Naive B cell (primary cell): ENCODE results near the gene OR1Q1. TPM values are rescaled to one million over a fixed set of nuclear protein-coding genes. Genes with fewer than 3 reads are reported as not detected.
"Not testable (repeated sequence)": the region's sequence is repeated elsewhere in the genome, so short reads cannot be mapped to it uniquely, and the experiment has no call there.

ENCODE experiments used
- ATAC-seq, 2 donors: fragments of 150-1000 bp; cut with Tn5 transposase; 2 replicates each; pipeline ENCODE4 v1.10.0; 2021; ENCODE audit warnings: low read depth in 2 of 2, mild to moderate bottlenecking in 2 of 2, moderate library complexity in 2 of 2
- DNase-seq: peaks from one replicate; pipeline ENCODE4 v3.0.0; 2022
- H3K27ac Mint-ChIP-seq, 6 donors: one replicate each; pipeline ENCODE4 v1.8.0; 2020 to 2022; ENCODE audit warnings: mild to moderate bottlenecking in 6 of 6, mixed read lengths in 6 of 6, moderate library complexity in 5 of 6, inconsistent platforms in 2 of 6
- H3K27me3 Mint-ChIP-seq, 3 donors: one replicate each; pipeline ENCODE4 v1.8.0; 2021 to 2022; ENCODE audit warnings: mixed read lengths in 3 of 3, mild to moderate bottlenecking in 1 of 3
- H3K36me3 Mint-ChIP-seq, 2 donors: one replicate each; pipeline ENCODE4 v1.8.0; 2020 to 2022; ENCODE audit warnings: mixed read lengths in 2 of 2, inconsistent platforms in 1 of 2, mild to moderate bottlenecking in 1 of 2
- H3K4me1 Mint-ChIP-seq, 3 donors: one replicate each; pipeline ENCODE4 v1.8.0; 2020 to 2022; ENCODE audit warnings: mixed read lengths in 3 of 3, inconsistent platforms in 1 of 3, mild to moderate bottlenecking in 1 of 3, moderate library complexity in 1 of 3
- H3K4me3 Mint-ChIP-seq, 8 donors: one replicate each; pipeline ENCODE4 v1.8.0; 2020 to 2022; ENCODE audit warnings: mild to moderate bottlenecking in 8 of 8, mixed read lengths in 8 of 8, moderate library complexity in 8 of 8, inconsistent platforms in 2 of 8
- H3K9me3 Mint-ChIP-seq, 7 donors: one replicate each; pipeline ENCODE4 v1.8.0; 2020 to 2022; ENCODE audit warnings: mixed read lengths in 7 of 7, mild to moderate bottlenecking in 5 of 7, inconsistent platforms in 2 of 7, moderate library complexity in 1 of 7
- polyA plus RNA-seq, 6 donors: library from polyadenylated mRNA; unstranded; fragments of 300-500 nt; fragmentation: Illumina TruSeq; gene quantifications; one replicate each; pipeline ENCODE4 v1.2.3, GENCODE V29; 2021; ENCODE audit warnings: low read depth in 6 of 6

Gene OR1Q1, protein sequence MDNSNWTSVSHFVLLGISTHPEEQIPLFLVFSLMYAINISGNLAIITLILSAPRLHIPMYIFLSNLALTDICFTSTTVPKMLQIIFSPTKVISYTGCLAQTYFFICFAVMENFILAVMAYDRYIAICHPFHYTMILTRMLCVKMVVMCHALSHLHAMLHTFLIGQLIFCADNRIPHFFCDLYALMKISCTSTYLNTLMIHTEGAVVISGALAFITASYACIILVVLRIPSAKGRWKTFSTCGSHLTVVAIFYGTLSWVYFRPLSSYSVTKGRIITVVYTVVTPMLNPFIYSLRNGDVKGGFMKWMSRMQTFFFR
- polyA plus RNA-seq, result not detected

DNA sequence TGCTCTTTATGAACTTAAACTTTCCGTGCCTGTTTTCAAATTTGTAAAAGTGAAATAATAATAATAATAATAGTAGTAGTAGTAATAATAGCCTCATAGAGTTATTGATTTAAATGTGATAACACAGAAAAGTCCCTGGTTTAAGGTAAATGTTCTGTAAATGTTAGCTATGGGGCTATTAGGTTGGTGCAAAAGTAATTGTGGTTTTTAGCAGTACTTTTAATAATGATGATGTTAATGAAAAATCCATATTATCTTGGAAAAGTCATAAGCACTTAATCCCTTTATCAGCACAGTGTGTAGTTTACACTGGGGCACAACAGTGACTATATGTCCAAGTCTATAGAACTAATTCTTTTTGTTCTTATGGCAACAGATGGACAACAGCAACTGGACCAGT is at the start of gene OR1Q1:
Gene OR1Q1 (plus strand): TSS at position 377 of the 400 bp plus-strand sequence. CDS start 0 bp downstream, at position 377.
- no peak for DNase-seq
- Mint-ChIP-seq H3K4me1 (no peaks in the 10 kb centered on the region), H3K36me3 (no peaks in the 10 kb centered on the region), H3K9me3 (peaks cover 0 to 13% (median 3%) of the 10 kb centered on the region in 7 donors), H3K4me3 (no peak within 1 kb of the TSS), H3K27me3 (peaks cover 26 to 47% (median 39%) of the 10 kb centered on the region in 3 donors), H3K27ac (no peak within 1 kb of the TSS)
- no peak for ATAC-seq

DNA sequence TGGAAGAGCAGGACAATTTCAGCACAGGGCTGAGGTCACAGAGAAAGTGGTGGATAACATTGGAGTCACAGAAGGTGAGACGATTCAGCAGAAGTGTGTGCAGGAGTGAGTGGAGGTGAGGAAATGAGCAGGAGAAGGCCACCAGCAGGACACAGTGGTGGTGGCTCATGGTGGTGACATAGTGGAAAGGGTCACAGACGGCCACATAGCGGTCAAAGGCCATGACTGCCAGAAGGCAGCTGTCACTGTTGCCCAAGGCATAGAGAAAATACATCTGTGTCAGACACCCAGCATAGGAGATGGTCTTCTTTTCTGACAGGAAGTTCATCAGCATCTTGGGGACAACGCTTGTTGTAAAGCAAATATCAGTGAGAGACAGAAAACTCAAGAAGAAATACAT is 46.6 kb upstream of the OR1Q1 start:
- DNase-seq (no peak), ATAC-seq (no peak)
- Mint-ChIP-seq H3K36me3 (no peaks in the 10 kb centered on the region), H3K4me3 (no peak overlapping the region), H3K4me1 (no peaks in the 10 kb centered on the region), H3K27ac (peak overlapping the region in 1 of 6 donors; percentile 0), H3K27me3 (peaks cover 14 to 37% (median 36%) of the 10 kb centered on the region in 3 donors), H3K9me3 (peaks cover 0 to 14% (median 3%) of the 10 kb centered on the region in 7 donors)

DNA sequence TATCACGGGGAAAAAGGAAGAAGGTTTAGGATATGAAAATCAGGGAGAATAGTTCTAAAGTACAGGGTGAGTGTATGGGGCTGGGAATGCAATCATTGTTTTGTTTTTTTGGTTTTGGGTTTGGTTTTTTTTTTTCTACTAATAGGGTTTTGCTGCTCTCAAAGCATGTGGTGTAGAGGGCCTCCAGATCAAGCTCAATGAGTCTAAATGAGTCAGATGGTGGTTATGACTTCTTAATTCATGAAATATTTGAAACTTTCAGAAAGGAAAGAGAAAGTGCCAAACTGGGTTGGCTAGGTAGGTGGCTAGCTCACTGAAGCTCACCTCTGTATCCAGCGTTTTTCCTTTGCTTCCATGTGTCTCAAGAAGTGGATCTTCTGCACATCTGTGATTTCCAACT is 42.1 kb upstream of the OR1Q1 start:
- no peaks in the 10 kb centered on the region for H3K4me1 Mint-ChIP-seq
- no peak for ATAC-seq
- H3K9me3 Mint-ChIP-seq, result peaks cover 0 to 8% (median 1%) of the 10 kb centered on the region in 7 donors
- DNase-seq, result no peak
- no peak overlapping the region for H3K27ac Mint-ChIP-seq
- peaks cover 11 to 29% (median 11%) of the 10 kb centered on the region in 3 donors for H3K27me3 Mint-ChIP-seq
- no peaks in the 10 kb centered on the region for H3K36me3 Mint-ChIP-seq
- no peak overlapping the region for H3K4me3 Mint-ChIP-seq

DNA sequence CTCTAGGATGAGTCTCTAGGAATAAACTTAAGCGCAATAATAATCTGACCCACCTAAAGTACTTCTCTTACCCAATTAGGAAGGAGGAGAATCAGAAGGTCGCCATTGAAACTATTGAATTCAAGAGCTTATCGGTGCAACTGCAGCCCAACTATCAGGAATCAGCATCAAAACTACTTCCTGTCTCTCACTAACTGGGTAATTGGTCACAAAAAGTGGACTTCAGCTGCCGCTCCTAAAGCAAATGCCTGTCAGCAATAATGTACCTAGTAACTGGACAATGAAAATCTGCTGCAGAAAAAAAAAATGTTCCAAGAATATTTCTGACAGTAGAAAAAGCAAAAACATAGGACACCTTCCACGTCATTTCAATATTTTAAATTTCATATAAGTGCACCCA is 34.7 kb upstream of the OR1Q1 start:
- DNase-seq (no peak), ATAC-seq (no peak)
- Mint-ChIP-seq H3K36me3 (no peaks in the 10 kb centered on the region), H3K27ac (no peak overlapping the region), H3K9me3 (peaks cover 0 to 8% (median 1%) of the 10 kb centered on the region in 7 donors), H3K4me3 (no peak overlapping the region), H3K4me1 (no peaks in the 10 kb centered on the region), H3K27me3 (peaks cover 0 to 20% (median 3%) of the 10 kb centered on the region in 3 donors)

DNA sequence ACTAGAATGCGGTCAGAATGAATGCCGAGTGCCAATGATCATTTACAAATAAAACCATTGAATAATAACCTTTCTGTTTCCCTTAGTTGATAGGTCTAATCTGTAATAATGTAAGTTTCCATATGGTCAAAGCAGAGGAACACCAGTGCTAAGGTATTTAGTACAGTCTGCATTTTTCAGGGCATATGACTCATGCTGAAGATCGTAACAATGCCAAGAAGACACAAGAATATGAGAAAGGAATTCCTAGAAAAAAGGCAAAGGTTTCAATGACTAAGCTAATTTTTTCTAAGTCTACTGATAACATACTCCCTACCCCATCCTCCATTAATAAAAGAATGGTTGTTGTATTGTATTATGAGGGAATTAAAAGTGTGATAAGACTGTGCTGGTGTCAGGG is 34.2 kb upstream of the OR1Q1 start:
- Mint-ChIP-seq H3K4me3 (no peak overlapping the region), H3K27me3 (peaks cover 3 to 25% (median 3%) of the 10 kb centered on the region in 3 donors), H3K36me3 (no peaks in the 10 kb centered on the region), H3K4me1 (no peaks in the 10 kb centered on the region), H3K9me3 (peaks cover 0 to 8% (median 1%) of the 10 kb centered on the region in 7 donors), H3K27ac (no peak overlapping the region)
- ATAC-seq (no peak), DNase-seq (no peak)

DNA sequence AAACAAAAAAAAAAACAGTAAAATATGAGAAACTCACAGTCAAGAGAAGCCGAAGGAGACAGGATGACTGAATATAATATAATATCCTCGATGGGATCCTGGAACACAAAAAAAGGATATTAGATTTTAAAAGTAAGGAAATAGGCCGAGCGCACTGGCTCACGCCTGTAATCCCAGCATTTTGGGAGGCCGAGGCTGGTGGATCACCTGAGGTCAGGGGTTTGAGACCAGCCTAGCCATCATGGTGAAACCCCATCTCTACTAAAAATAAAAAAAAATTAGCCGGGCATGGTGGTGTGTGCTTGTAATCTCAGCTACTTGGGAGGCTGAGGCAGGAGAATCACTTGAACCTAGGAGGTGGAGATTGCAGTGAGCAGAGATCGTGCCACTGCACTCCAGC is 31.3 kb upstream of the OR1Q1 start, which contains the start of gene OR1L8:
Gene OR1L8 (minus strand): TSS at position 101 of the 400 bp plus-strand sequence. CDS start 14,907 bp downstream, outside the sequence.
- peak within 1 kb of the TSS in 1 of 8 donors; percentile 16 for H3K4me3 Mint-ChIP-seq
- not testable (repeated sequence) for ATAC-seq, H3K9me3 Mint-ChIP-seq, H3K4me1 Mint-ChIP-seq, H3K27ac Mint-ChIP-seq, H3K36me3 Mint-ChIP-seq, DNase-seq
- H3K27me3 Mint-ChIP-seq, result peaks cover 0 to 16% (median 7%) of the 10 kb centered on the region in 3 donors

DNA sequence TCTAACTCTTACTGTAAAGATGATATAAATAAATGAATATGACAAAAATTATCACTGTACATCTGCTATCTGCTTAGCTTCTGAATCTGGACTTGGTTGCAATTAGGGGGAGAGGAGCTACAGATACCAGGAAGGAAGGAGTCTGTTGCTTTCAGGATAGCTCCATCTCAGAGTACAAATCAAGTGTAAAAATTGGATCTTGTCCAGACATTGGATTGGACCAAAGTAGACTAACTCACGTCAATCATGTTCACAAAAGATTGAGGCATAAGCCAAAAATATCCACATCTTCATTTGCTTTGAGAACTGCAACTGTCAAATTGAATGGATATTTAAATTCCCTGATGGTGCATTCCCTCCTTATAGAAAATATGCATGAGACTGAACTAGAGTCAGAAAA is 8.8 kb upstream of the OR1Q1 start:
- no peak overlapping the region for H3K4me3 Mint-ChIP-seq
- H3K27me3 Mint-ChIP-seq, result peaks cover 24 to 40% (median 36%) of the 10 kb centered on the region in 3 donors
- H3K36me3 Mint-ChIP-seq, result peaks cover 0 to 3% of the 10 kb centered on the region in 2 donors
- H3K4me1 Mint-ChIP-seq, result no peaks in the 10 kb centered on the region
- H3K27ac Mint-ChIP-seq, result no peak overlapping the region
- DNase-seq (no peak), ATAC-seq (no peak)
- H3K9me3 Mint-ChIP-seq, result peaks cover 1 to 13% (median 8%) of the 10 kb centered on the region in 7 donors

DNA sequence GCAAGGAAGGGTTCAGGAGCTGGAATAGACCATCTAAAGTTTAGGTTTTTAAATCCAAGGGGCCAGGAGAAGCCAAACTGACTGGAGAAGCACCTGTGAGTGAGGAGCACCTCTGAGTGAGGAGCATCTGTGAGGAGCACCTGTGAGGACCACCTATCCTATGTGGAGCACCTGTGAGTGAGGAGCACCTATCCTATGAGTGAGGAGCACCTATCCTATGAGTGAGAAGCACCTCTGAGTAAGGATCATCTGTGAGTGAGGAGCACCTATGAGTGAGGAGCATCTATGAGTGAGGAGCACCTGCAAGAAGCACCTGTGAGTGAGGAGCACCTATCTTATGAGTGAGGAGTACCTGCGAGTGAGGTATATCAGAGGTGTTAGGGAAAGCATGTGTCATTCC is 8.0 kb upstream of the OR1Q1 start:
- Mint-ChIP-seq H3K27me3 (peaks cover 31 to 46% (median 42%) of the 10 kb centered on the region in 3 donors), H3K4me1 (no peaks in the 10 kb centered on the region), H3K36me3 (no peaks in the 10 kb centered on the region), H3K27ac (peak overlapping the region in 1 of 6 donors; percentile 29), H3K4me3 (no peak overlapping the region), H3K9me3 (peaks cover 0 to 6% (median 4%) of the 10 kb centered on the region in 7 donors)
- DNase-seq (no peak), ATAC-seq (no peak)

DNA sequence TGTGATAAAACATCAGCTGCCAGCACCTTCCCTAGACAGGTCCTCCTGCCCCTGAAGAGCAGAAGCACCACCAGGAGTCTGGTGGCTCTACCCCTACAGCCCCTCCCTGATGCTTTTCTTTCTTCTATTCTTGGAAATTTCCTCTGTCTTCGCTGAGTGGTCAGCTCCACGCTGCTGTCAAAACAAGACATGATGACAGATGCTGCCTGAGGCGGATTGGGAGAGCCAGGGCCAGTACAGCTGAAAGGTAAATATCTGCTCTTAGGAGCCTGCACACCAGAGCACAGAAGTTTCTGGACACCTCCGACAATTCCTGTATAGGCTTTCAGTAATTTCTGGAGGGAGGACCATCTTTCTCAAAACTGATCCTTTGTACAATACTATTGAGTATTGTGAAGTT is 4.7 kb upstream of the OR1Q1 start:
- Mint-ChIP-seq H3K27ac (no peak overlapping the region), H3K27me3 (peaks cover 28 to 46% (median 36%) of the 10 kb centered on the region in 3 donors), H3K36me3 (no peaks in the 10 kb centered on the region), H3K9me3 (no peaks in the 10 kb centered on the region), H3K4me1 (no peaks in the 10 kb centered on the region), H3K4me3 (no peak overlapping the region)
- DNase-seq (no peak), ATAC-seq (no peak)

DNA sequence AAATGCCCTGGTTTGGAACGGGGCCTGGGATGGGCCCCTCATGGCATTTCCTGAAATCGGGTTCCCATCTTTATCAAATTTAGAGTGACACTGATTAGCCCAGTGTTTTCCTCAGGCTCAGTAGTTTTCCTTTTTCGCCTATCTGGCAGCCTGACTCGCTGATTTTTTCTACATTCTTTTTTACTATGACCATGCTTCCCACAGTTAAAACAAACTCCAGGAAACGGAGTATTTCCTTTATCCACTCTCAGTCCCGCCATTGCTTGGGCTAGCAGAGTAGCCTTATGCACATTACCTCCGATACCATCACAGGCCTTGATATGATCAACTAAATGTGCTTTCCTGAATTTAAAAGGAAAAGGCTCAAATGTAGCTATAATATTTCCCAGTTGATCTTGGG is 5.5 kb downstream of the OR1Q1 start:
- Mint-ChIP-seq H3K4me1 (no peaks in the 10 kb centered on the region), H3K36me3 (no peaks in the 10 kb centered on the region), H3K27ac (no peak overlapping the region), H3K9me3 (peaks cover 0 to 13% (median 4%) of the 10 kb centered on the region in 7 donors), H3K4me3 (no peak overlapping the region), H3K27me3 (peaks cover 14 to 56% (median 49%) of the 10 kb centered on the region in 3 donors)
- DNase-seq (no peak), ATAC-seq (no peak)

DNA sequence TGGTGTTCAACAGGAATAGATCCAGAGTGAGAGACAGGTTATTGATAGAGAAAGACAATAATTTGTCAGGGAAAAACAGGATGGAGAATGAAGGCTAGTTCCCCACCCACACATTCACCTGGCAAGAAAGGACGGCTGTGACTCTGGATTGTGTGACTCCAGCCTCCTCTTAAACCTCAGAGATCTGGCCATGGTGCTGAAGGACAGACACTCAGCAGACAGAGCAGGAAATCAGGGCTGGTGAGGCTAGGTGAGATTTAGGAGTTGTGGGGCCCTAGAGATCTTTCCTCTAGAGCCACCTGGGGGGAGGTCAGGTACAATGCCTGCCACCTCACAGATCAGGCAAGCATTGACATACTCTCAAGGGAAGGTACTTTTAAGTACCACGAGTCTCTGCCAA is 27.7 kb downstream of the OR1Q1 start:
- Mint-ChIP-seq H3K4me1 (no peaks in the 10 kb centered on the region), H3K4me3 (no peak overlapping the region), H3K27me3 (peaks cover 27 to 56% (median 46%) of the 10 kb centered on the region in 3 donors), H3K27ac (no peak overlapping the region), H3K36me3 (peaks cover 14 to 20% of the 10 kb centered on the region in 2 donors), H3K9me3 (peaks cover 9 to 35% (median 19%) of the 10 kb centered on the region in 7 donors)
- DNase-seq (no peak), ATAC-seq (no peak)

DNA sequence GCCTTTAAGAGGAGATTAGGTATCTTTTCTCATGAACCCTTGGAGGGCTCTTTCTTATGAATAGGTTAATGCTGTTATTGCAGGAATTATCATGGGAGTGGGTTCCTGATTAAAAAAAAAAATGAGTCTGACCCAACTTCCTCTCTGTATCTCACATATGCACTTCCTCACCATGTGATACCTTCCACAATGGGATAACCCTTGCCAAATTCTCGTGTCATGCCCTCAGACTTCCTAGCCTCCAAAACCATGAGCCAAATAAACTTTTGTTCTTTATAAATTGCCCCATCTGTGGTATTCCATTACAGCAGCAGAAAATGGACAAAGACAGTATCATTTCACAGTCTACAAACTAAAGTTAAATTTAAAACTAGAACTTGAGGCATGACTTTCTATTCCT is 41.8 kb downstream of the OR1Q1 start:
- no peak overlapping the region for H3K4me3 Mint-ChIP-seq
- no peaks in the 10 kb centered on the region for H3K4me1 Mint-ChIP-seq

DNA sequence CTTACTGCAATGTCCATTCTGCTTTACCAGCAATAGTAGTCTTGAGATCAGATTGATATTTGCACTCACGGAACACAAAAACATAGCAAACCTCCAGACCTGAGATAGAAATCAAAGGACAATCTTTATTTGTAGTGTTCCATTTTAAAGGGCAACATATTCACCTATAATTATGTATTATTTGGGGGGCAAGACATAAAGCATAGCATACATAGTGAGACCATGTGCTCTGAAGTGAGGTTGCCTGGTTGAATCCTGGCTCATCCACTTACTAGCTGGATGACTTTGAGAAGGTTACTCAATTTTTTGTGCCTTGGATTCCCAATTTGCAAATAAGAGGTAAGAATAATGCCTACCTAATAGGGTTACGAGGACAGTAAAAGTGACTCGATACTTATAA is 43.0 kb downstream of the OR1Q1 start, which contains the start of gene OR1B1:
Gene OR1B1 (minus strand): TSS at position 101 of the 400 bp plus-strand sequence.
- H3K27ac Mint-ChIP-seq, result no peak within 1 kb of the TSS
- peaks cover 28 to 52% (median 35%) of the 10 kb centered on the region in 3 donors for H3K27me3 Mint-ChIP-seq
- no peak for ATAC-seq

More for the DNA sequence above, 41.8 kb downstream of the OR1Q1 start:
- Mint-ChIP-seq H3K9me3 (peaks cover 0 to 5% (median 2%) of the 10 kb centered on the region in 7 donors), H3K36me3 (no peaks in the 10 kb centered on the region), H3K27ac (no peak overlapping the region), H3K27me3 (peaks cover 17 to 40% (median 24%) of the 10 kb centered on the region in 3 donors)
- ATAC-seq (no peak), DNase-seq (no peak)

DNA sequence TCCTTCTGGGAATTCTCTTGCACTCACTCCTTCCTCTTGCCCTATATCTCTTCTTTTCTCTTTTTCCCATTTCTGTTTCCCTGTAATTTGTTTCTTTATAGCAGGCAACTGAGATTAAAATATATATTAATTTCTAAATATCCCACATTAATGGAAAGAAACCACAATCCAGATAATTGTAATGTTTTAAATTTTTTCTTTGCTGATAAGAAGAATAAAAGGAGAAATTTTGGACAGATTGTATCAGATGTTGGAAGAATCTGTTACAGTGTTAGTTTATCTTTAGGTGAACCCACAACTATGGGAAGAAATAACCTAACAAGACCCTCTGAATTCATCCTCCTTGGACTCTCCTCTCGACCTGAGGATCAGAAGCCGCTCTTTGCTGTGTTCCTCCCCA is 46.9 kb downstream of the OR1Q1 start, which contains the start of gene OR1L1:
Gene OR1L1 (plus strand): TSS at position 301 of the 400 bp plus-strand sequence. CDS start 0 bp downstream, at position 301.
- ATAC-seq, result no peak
- DNase-seq, result no peak
- H3K27ac Mint-ChIP-seq, result no peak within 1 kb of the TSS
- no peak within 1 kb of the TSS for H3K4me3 Mint-ChIP-seq
- H3K27me3 Mint-ChIP-seq, result peaks cover 36 to 59% (median 55%) of the 10 kb centered on the region in 3 donors
- H3K4me1 Mint-ChIP-seq, result no peaks in the 10 kb centered on the region
- no peaks in the 10 kb centered on the region for H3K36me3 Mint-ChIP-seq
- H3K9me3 Mint-ChIP-seq, result peaks cover 0 to 20% (median 7%) of the 10 kb centered on the region in 7 donors

More for the DNA sequence above, 43.0 kb downstream of the OR1Q1 start, which contains the start of gene OR1B1:
- no peak for DNase-seq
- Mint-ChIP-seq H3K36me3 (no peaks in the 10 kb centered on the region), H3K4me3 (no peak within 1 kb of the TSS), H3K9me3 (peaks cover 0 to 4% (median 2%) of the 10 kb centered on the region in 7 donors), H3K4me1 (no peaks in the 10 kb centered on the region)
